NK-92 treated with Interleukin-12 subunit alpha and Interleukin-12 subunit beta, amount 100 ng/mL, for 24 hours (cell line): Measurements from ENCODE around the gene RSPRY1.
"Not testable (repeated sequence)": the region's sequence is repeated elsewhere in the genome, so short reads cannot be mapped to it uniquely, and the experiment has no call there.

Source experiments
- DNase-seq: peaks from one replicate; lab custom pipeline; 2025; lab: John Stamatoyannopoulos, UW

The RSPRY1 gene

DNA sequence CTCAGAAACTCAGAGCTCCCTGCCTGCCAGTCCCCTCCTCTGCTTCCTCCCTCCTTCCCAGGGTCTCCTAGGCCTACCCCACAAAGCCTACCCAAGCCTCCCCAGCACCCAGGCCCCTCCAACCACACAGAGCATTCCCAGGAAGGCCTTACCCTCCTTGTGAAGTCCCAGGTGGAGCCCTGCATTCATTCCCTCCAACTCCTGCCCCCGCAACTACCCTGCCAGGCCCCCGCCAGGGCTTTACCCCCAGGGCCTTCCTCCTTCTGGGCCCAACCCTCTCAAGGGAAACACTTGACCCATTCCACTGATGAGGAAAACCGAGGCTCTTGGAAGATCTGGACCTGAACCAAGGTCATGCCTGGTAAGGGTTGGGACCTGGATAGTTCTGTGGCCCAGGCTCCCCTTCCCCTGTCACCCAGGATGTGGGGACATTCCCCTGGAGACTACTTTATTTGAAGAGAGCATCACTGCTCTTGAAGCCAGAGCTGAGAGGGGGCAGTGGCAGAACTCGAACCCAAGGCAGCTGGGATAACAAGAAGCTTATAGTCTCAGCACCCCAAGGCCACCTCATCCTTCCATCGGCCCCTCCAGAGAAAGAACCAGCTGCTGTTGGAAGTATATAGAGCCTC lies 85.9 kb downstream of the RSPRY1 start:
- no peak for DNase-seq

- no peak for DNase-seq
Observed at GRCh38 chr16:57273359-57273758, 87.2 kb downstream of the RSPRY1 start.

DNA sequence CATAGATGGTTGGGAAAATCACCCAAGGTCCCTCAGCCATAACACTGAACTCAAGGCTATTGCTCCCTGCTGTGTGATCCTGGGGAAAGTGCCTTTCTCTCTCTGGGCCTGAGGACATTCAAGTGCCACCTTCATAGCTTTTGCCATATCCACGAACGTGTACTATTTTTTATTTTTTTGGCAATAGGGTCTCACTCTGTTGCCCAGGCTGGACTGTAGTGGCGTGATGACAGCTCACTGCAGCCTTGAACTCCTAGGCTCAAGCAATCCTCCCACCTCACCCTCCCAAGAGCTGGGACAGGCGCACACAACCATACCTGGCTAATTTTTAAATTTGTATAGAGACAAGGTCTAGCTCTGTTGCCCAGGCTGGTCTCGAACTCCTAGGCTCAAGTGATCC lies 87.7 kb downstream of the RSPRY1 start:
- DNase-seq, result no peak

- not testable (repeated sequence) for DNase-seq
Observed at GRCh38 chr16:57275946-57276345, 89.8 kb downstream of the RSPRY1 start.

DNA sequence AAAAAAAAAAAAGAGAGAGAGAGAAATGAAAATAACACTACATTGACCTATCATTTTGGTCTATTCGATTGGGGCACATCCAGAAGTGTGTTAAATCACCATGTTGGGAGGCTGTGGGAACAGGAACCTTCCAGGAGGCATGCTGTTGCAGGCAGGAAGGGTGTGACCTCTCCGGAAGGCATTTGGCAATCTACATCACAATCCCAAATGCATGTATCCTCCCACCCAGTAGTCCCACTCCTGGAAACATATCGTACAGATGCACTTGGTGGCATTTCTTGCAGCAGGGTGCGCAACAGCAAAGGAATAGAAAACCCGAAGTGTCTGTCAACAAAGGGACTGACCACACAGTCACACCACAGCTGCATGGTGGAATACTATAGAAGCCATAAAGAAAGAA lies 90.5 kb downstream of the RSPRY1 start:
- no peak for DNase-seq

- DNase-seq, result no peak
Observed at GRCh38 chr16:57277586-57277985, 91.5 kb downstream of the RSPRY1 start.

- no peak for DNase-seq
Observed at GRCh38 chr16:57278494-57278893, 92.4 kb downstream of the RSPRY1 start.

DNA sequence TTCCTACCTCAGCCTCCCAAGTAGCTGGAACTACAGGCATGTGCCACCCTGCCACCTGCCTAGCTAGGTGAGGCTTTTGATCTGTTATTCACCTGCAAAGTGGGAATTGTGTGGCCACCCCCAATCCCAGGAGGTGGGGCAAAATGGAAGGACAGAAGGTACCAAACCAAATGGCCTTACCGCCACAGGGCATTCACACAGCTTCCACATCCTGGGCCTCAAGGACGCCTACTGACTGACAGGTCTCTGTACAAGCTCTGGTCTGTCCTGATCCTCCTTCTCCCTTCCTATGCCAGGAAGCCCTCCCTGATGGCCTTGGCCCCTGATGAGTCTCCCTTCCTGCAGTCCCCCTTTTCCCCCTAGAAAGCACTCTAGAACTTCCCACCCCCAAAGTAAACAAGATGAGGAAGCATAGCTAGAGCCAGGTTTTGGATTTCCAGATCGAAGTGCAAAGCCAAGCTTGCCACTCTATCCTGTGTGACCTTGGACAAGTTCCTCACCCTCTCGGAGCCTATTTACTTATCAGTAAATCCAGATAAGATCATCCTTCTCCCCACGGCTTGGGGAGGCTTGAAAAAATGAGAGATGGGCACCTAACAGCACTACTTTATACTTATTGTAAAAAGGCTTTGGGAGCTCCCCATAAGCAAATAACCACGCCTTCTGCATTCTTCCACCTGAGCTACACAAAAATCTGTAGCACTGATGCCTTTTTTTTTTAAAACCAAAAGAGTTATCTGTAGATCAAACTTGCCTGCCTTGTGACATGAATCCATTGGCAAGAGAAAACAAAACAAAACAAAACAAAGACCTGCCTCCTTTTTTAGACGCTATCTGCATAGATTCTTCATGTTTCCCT lies 93.9 kb downstream of the RSPRY1 start:
- no peak for DNase-seq

GRCh38 chr16:57281791-57282190 lies 95.7 kb downstream of the RSPRY1 start:
- no peak for DNase-seq

DNA sequence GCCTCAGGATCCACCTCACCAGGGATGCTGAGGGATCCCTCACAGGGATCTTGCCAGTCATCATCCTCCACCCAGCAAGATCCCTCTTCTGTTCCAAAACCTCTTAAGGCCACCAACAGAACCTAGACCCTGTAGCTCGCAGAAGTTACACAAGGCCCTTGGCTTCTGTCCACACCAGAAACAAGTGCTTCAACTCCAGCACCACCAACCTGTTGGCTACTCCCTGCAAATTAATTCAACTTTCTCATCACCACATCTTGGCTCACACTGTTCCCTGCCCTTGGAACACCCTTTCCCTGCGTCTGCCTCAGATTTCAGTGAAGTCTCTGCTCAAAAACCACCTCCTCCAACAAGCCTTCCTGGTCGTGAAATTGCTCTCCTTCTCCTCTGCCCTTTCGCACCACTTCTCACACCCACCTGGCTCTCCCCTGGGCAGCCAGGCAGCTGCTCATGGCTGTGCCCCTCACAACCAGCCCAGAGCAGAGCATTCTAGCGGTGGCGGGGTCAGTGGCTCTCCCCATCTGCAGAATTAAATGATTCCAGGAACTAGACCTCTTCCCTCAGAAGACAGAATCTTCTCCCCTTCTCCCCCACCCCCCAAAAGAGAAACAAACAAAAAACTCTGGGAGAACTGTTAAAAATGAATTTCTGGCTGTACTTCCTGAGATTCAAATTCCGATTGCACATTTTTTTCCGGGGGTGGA lies 96.5 kb downstream of the RSPRY1 start:
- no peak for DNase-seq

GRCh38 chr16:57283214-57283958 lies 97.3 kb downstream of the RSPRY1 start:
- no peak for DNase-seq

- no peak for DNase-seq
Observed at GRCh38 chr16:57283959-57284208, 97.8 kb downstream of the RSPRY1 start.

- DNase-seq, result no peak
Observed at GRCh38 chr16:57284209-57284951, 98.3 kb downstream of the RSPRY1 start, which contains the start of gene PLLP. TSS of gene PLLP (minus strand) at chr16:57284672. CDS start at chr16:57284540, 132 bp downstream.

DNA sequence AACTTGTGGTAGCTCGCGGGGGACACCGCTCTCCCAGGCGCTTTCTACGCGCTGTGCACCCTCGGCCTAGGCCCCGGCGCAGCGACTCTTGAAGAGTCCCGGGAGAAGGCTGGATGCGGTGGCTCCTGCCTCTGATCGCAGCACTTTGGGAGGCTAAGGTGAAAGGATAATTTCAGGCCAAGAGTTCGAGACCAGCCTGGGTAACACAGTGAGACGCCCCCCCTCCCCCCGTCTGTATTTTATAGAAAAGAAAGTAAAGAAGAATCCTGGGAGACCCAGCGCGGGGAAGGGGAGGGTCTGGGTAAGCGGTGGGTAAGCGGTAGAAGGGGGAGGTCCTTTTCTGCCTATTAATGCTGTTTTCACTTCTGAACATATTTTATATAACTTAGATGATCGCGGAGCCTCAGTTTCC lies 98.8 kb downstream of the RSPRY1 start:
- no peak for DNase-seq

DNA sequence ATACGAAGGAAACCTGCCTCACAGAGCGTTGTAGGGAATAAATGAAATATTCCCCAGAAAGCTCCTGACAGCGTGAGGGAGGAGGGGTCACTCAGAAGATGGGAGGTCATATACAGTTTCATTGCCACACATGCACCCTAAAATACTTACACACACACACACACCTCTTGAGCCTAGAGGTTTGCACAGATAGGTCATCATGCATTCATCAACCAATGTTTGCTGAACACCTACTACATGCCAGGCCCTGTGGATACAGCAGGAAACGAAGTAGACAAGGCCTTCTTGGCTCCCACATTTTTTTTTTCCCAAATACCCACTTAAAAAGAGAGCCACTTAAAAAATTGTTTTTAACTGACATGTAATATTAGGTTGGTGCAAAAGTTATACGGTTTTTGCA lies 99.2 kb downstream of the RSPRY1 start:
- no peak for DNase-seq

GRCh38 chr16:57289391-57290257 lies 103.5 kb downstream of the RSPRY1 start:
- DNase-seq, result no peak
